H9 (cell line): ENCODE results near the gene MRPS15. TPM values are rescaled to one million over a fixed set of nuclear protein-coding genes. Genes with fewer than 3 reads are reported as not detected.

Experiments
- DNase-seq: peaks from one replicate; pipeline ENCODE4 v3.0.0-alpha.2; 2017
- H2AFZ ChIP-seq: one replicate; pipeline ENCODE4 v1.6.1; 2013; ENCODE audit warnings: mild to moderate bottlenecking, low read length, control low read depth, moderate library complexity
- H2AK5ac ChIP-seq: 2 replicates; pipeline ENCODE4 v1.6.1; 2013; ENCODE audit warnings: low read length, control low read depth, mixed read lengths; ENCODE audit not compliant: insufficient read length
- H2BK120ac ChIP-seq: one replicate; pipeline ENCODE4 v1.6.1; 2013; ENCODE audit warnings: low read depth, mild to moderate bottlenecking, low read length, control low read depth, inconsistent platforms; ENCODE audit not compliant: poor library complexity, severe bottlenecking
- H2BK12ac ChIP-seq: 2 replicates; pipeline ENCODE4 v1.6.1; 2013; ENCODE audit warnings: low read length, control low read depth, mixed read lengths, low read depth; ENCODE audit not compliant: insufficient read length
- H2BK15ac ChIP-seq: 2 replicates; pipeline ENCODE4 v1.6.1; 2013; ENCODE audit warnings: low read depth, low read length, control low read depth
- H2BK20ac ChIP-seq: one replicate; pipeline ENCODE4 v1.6.1; 2013; ENCODE audit warnings: low read depth, mild to moderate bottlenecking, low read length, control low read depth, inconsistent platforms; ENCODE audit not compliant: poor library complexity, severe bottlenecking
- H2BK5ac ChIP-seq: 2 replicates; pipeline ENCODE4 v1.6.1; 2013; ENCODE audit warnings: low read length, control low read depth, mixed read lengths; ENCODE audit not compliant: insufficient read length
- H3K14ac ChIP-seq: 2 replicates; pipeline ENCODE4 v1.6.1; 2013; ENCODE audit warnings: low read length, control low read depth; ENCODE audit not compliant: insufficient read depth
- H3K18ac ChIP-seq: 2 replicates; pipeline ENCODE4 v1.6.1; 2013; ENCODE audit warnings: low read depth, mild to moderate bottlenecking, mixed read lengths, low read length, control low read depth; ENCODE audit not compliant: insufficient read length
- H3K23ac ChIP-seq: 2 replicates; pipeline ENCODE4 v1.6.1; 2013; ENCODE audit warnings: low read length, control low read depth, mixed read lengths, low read depth; ENCODE audit not compliant: insufficient read length
- H3K23me2 ChIP-seq: 2 replicates; pipeline ENCODE4 v1.6.1; 2013; ENCODE audit warnings: low read depth, mild to moderate bottlenecking, mixed read lengths, low read length, control low read depth; ENCODE audit not compliant: insufficient read length, poor library complexity, severe bottlenecking
- H3K27ac ChIP-seq: 2 replicates; pipeline ENCODE4 v1.5.1; 2013; ENCODE audit warnings: low read length, control low read depth, mixed read lengths, low read depth; ENCODE audit not compliant: insufficient read length
- H3K27me3 ChIP-seq: 2 replicates; pipeline ENCODE4 v1.6.1; 2013; ENCODE audit warnings: low read length, control low read depth, inconsistent platforms; ENCODE audit not compliant: insufficient read depth
- H3K4ac ChIP-seq: 2 replicates; pipeline ENCODE4 v1.6.1; 2013; ENCODE audit warnings: low read depth, mild to moderate bottlenecking, control low read depth, inconsistent platforms, low read length, moderate library complexity
- H3K4me1 ChIP-seq: 2 replicates; pipeline ENCODE4 v1.6.1; 2013; ENCODE audit warnings: low read length, control low read depth, inconsistent platforms; ENCODE audit not compliant: insufficient read depth
- H3K4me2 ChIP-seq: 2 replicates; pipeline ENCODE4 v1.6.1; 2013; ENCODE audit warnings: low read length, control low read depth, mixed read lengths; ENCODE audit not compliant: insufficient read length, insufficient read depth
- H3K56ac ChIP-seq: 2 replicates; pipeline ENCODE4 v1.6.1; 2013; ENCODE audit warnings: low read depth, mild to moderate bottlenecking, mixed read lengths, low read length, control low read depth; ENCODE audit not compliant: insufficient read length
- H3K79me1 ChIP-seq: 2 replicates; pipeline ENCODE4 v1.6.1; 2013; ENCODE audit warnings: low read depth, mild to moderate bottlenecking, moderate library complexity, low read length, control low read depth, inconsistent platforms; ENCODE audit not compliant: insufficient read depth, poor library complexity, severe bottlenecking
- H3K79me2 ChIP-seq: 2 replicates; pipeline ENCODE4 v1.6.1; 2013; ENCODE audit warnings: low read length, control low read depth, inconsistent platforms; ENCODE audit not compliant: insufficient read depth
- H3K9ac ChIP-seq: 2 replicates; pipeline ENCODE4 v1.6.1; 2013; ENCODE audit warnings: low read length, control low read depth, mixed read lengths; ENCODE audit not compliant: insufficient read length; ENCODE audit errors: extremely low read depth
- H3K9me3 ChIP-seq: one replicate; pipeline ENCODE4 v1.6.1; 2013; ENCODE audit warnings: low read depth, low read length, inconsistent platforms; ENCODE audit not compliant: control insufficient read depth
- H3T11ph ChIP-seq: one replicate; pipeline ENCODE4 v1.6.1; 2013; ENCODE audit warnings: mild to moderate bottlenecking, low read length, control low read depth, inconsistent platforms
- H4K20me1 ChIP-seq: one replicate; pipeline ENCODE4 v1.6.1; 2013; ENCODE audit not compliant: control insufficient read depth, insufficient read length, insufficient read depth
- H4K5ac ChIP-seq: 2 replicates; pipeline ENCODE4 v1.6.1; 2013; ENCODE audit warnings: low read depth, mild to moderate bottlenecking, mixed read lengths, low read length, control low read depth; ENCODE audit not compliant: insufficient read length
- H4K8ac ChIP-seq: replicated peaks from 2 replicates; pipeline ENCODE4 v1.6.1; 2013; ENCODE audit warnings: low read length, control low read depth, mixed read lengths, low read depth; ENCODE audit not compliant: insufficient read length
- H4K91ac ChIP-seq: 2 replicates; pipeline ENCODE4 v1.6.1; 2013; ENCODE audit warnings: low read depth, mild to moderate bottlenecking, moderate library complexity, mixed read lengths, low read length, control low read depth; ENCODE audit not compliant: insufficient read length
- H3K27ac Mint-ChIP-seq, 3 experiments: 2 replicates in 2 of 3; 3 replicates in 1 of 3; pipeline ENCODE4 v1.8.0; 2020 to 2021; ENCODE audit warnings: mixed read lengths in 3 of 3, mild to moderate bottlenecking in 1 of 3, moderate library complexity in 1 of 3
- H3K27me3 Mint-ChIP-seq: 2 replicates; pipeline ENCODE4 v1.8.0; 2021; ENCODE audit warnings: low read depth, mild to moderate bottlenecking, moderate library complexity, mixed read lengths
- H3K36me3 Mint-ChIP-seq, 3 experiments: 2 replicates in 2 of 3; 3 replicates in 1 of 3; pipeline ENCODE4 v1.8.0; 2020 to 2021; ENCODE audit warnings: low read depth in 3 of 3, mixed read lengths in 3 of 3; ENCODE audit not compliant: insufficient read depth in 1 of 3
- H3K4me1 Mint-ChIP-seq, 2 experiments: 2 replicates each; pipeline ENCODE4 v1.8.0; 2020; ENCODE audit warnings: mixed read lengths in 2 of 2
- H3K4me3 Mint-ChIP-seq, 2 experiments: 2 replicates in 1 of 2; 3 replicates in 1 of 2; pipeline ENCODE4 v1.8.0; 2020 to 2021; ENCODE audit warnings: mild to moderate bottlenecking in 2 of 2, mixed read lengths in 2 of 2, moderate library complexity in 1 of 2
- H3K9me3 Mint-ChIP-seq, 2 experiments: 2 replicates in 1 of 2; 3 replicates in 1 of 2; pipeline ENCODE4 v1.8.0; 2020; ENCODE audit warnings: mild to moderate bottlenecking in 2 of 2, mixed read lengths in 2 of 2, moderate library complexity in 1 of 2
- CTCF ChIP-seq: fragments of 200-600 bp; sonication (generic); conservative IDR thresholded peaks from 3 replicates; pipeline ENCODE4 v1.8.0; 2021; ENCODE audit warnings: antibody characterized with exemption, mild to moderate bottlenecking
- WGBS: extraction: QIAGEN DNeasy Blood & Tissue Kit; methylation state at CpG from one replicate; pipeline ENCODE4 v1.1.7; 2013; ENCODE audit warnings: missing lambda C conversion rate, low lambda C conversion rate, mixed read lengths; ENCODE audit not compliant: insufficient read length; ENCODE audit errors: extremely low coverage; 5-methylcytosine and 5-hydroxymethylcytosine counted together
- total RNA-seq: library from RNA; stranded (reverse); gene quantifications from 2 replicates; pipeline ENCODE4 v1.2.1, GENCODE V29; 2021

Gene MRPS15
- total RNA-seq, 1 experiment from 2014 or later = 111 TPM

- H3K79me1 ChIP-seq = no peaks in the 10 kb centered on the region
- no peak overlapping the region for H3K56ac ChIP-seq
- no peak overlapping the region for H3K27ac ChIP-seq
- no peaks in the 10 kb centered on the region for H3K9me3 ChIP-seq
- WGBS = no CpG with 5 or more reads among the region's 6 CpGs
- Mint-ChIP-seq H3K9me3 (peaks cover 0 to 8% of the 10 kb centered on the region in 2 experiments; a peak in 2 of 5 replicates), H3K4me1 (peaks cover 13% of the 10 kb centered on the region in 2 experiments), H3K4me3 (no peak overlapping the region), H3K27me3 (peaks cover 49% of the 10 kb centered on the region), H3K36me3 (no peaks in the 10 kb centered on the region), H3K27ac (no peak overlapping the region)
- H3K23ac ChIP-seq = no peak overlapping the region
- TF ChIP-seq CTCF = no peak
- no peaks in the 10 kb centered on the region for H4K20me1 ChIP-seq
- H3K79me2 ChIP-seq = no peaks in the 10 kb centered on the region
- H3T11ph ChIP-seq = no peak overlapping the region
- H3K23me2 ChIP-seq = no peaks in the 10 kb centered on the region
- no peak overlapping the region for H4K91ac ChIP-seq
- H2BK20ac ChIP-seq = no peak overlapping the region
- H2BK120ac ChIP-seq = no peak overlapping the region
- H2BK12ac ChIP-seq = no peak overlapping the region
- no peak overlapping the region for H3K4ac ChIP-seq
- H3K4me2 ChIP-seq = no peak overlapping the region
- H2BK15ac ChIP-seq = no peak overlapping the region
- H4K8ac ChIP-seq = no peak overlapping the region
- no peak overlapping the region for H3K18ac ChIP-seq
- H3K9ac ChIP-seq = no peak overlapping the region
- H3K27me3 ChIP-seq = no peaks in the 10 kb centered on the region; the same call in 1 of the 2 replicates
- H2AFZ ChIP-seq = no peak overlapping the region
- H4K5ac ChIP-seq = no peak overlapping the region
- no peak overlapping the region for H3K14ac ChIP-seq
- H2BK5ac ChIP-seq = no peak overlapping the region
- H2AK5ac ChIP-seq = no peak overlapping the region
- no peaks in the 10 kb centered on the region for H3K4me1 ChIP-seq
- DNase-seq = no peak
Observed at GRCh38 chr1:36481091-36481490, 16.9 kb upstream of the MRPS15 start.
